GM13976 (cell line): ENCODE data around the gene GLO1.

ENCODE experiments used
- DNase-seq: peaks from one replicate; pipeline ENCODE4 v3.0.0; 2012; ENCODE audit warnings: low spot score
- CTCF ChIP-seq: IDR thresholded peaks from 2 replicates; pipeline ENCODE4 v1.5.1; 2012; ENCODE audit warnings: borderline replicate concordance, mild to moderate bottlenecking; ENCODE audit not compliant: insufficient read depth; ENCODE audit errors: extremely low read depth, missing control alignments, control extremely low read depth
- in situ Hi-C: fragments of 300-500 bp; cut with MboI; formaldehyde crosslinking; loops from one replicate; pipeline ENCODE4 v1.12.0; 2022; ENCODE audit warnings: low sequenced_read_pairs, mixed read lengths, inconsistent platforms; ENCODE audit not compliant: unreplicated experiment

Gene GLO1

GRCh38 chr6:38695933-38696332 is 7.0 kb downstream of the GLO1 start:
- no peak for TF ChIP-seq CTCF
- in situ Hi-C loops, result no loop called here
- DNase-seq, result no peak

- no peak for DNase-seq
- TF ChIP-seq CTCF, result no peak
- in situ Hi-C loops, result no loop called here
These were observed 7.6 kb downstream of the GLO1 start for GRCh38 chr6:38695227-38695900.

GRCh38 chr6:38688579-38689087 is 14.3 kb downstream of the GLO1 start:
- no peak for TF ChIP-seq CTCF
- in situ Hi-C loops, result no loop called here
- DNase-seq, result peak; percentile 47

- TF ChIP-seq CTCF, result no peak
- in situ Hi-C loops, result no loop called here
- DNase-seq, result no peak
These were observed 15.4 kb downstream of the GLO1 start for GRCh38 chr6:38687549-38687948.

- TF ChIP-seq CTCF, result no peak
- in situ Hi-C loops, result no loop called here
- no peak for DNase-seq
These were observed 15.9 kb downstream of the GLO1 start for GRCh38 chr6:38687043-38687353.

GRCh38 chr6:38686270-38687042 is 16.5 kb downstream of the GLO1 start:
- no peak for DNase-seq
- in situ Hi-C loops, result no loop called here
- no peak for TF ChIP-seq CTCF
